Nucleus accumbens (tissue), 56 donors: ENCODE results near the gene ZC3H18.
A peak's percentile ranks its signal among the peaks of the same experiment; 100 is the strongest.

Experiments used
- DNase-seq, 56 donors: peaks; one replicate each; lab custom pipeline; 2025; lab: John Stamatoyannopoulos, UW

The ZC3H18 gene

GRCh38 chr16:88569985-88570690 is at the start of gene ZC3H18:
Gene ZC3H18 (plus strand): TSS chr16:88570403. CDS start chr16:88577124, 6,721 bp downstream.
- DNase-seq, result peak in 55 of 56 donors; percentile 51 to 97 (median 90)

DNA sequence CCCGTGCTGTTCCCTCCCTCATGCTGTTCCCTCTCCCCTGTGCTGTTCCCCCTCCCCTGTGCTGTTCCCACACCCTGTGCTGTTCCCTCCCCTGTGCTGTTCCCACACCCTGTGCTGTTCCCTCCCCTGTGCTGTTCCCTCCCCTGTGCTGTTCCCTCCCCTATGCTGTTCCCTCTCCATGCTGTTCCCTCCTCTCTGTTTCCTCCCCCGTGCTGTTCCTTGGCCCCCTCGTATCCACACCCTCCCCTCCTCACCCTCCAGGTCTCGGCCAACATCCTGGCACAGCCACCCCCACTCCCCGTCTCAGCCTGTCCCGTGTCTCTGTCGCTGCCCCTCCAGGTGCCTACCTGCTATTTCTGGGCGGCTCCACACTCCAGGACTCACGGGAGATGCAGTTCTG is 48.5 kb upstream of the ZC3H18 start:
- no peak for DNase-seq

DNA sequence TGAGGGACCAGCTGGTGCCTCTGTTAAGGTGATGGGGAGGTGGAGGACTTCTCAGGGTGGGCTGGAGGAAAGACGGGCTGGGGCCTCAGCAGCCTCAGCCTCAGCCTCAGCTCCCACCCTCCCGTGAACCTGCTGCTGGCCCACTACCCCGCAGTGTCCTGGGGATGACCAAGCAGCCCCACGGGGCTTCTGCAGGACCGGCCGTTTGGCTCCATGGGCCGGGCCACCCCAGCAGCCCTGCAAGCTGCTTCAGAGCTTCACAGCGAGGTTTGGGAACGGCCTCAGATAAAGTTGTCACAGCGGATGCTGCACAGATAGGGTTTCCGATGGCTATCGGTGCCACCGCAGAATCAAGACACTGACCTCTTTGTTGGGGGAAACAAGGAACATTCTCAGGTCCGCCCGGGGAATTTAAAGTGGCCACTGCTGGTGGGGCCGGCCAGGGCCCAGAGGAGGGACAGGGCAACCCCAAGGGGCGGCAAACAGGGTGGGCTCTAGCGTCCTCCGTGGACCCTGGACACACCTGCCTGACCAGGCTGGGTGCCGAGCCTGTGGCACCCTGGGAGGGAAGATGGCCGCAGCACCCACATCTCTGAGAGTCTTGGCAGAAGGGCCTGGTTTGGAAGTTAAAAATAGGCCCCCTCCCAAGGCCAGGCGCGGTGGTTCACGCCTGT is 47.8 kb upstream of the ZC3H18 start:
- no peak for DNase-seq

DNA sequence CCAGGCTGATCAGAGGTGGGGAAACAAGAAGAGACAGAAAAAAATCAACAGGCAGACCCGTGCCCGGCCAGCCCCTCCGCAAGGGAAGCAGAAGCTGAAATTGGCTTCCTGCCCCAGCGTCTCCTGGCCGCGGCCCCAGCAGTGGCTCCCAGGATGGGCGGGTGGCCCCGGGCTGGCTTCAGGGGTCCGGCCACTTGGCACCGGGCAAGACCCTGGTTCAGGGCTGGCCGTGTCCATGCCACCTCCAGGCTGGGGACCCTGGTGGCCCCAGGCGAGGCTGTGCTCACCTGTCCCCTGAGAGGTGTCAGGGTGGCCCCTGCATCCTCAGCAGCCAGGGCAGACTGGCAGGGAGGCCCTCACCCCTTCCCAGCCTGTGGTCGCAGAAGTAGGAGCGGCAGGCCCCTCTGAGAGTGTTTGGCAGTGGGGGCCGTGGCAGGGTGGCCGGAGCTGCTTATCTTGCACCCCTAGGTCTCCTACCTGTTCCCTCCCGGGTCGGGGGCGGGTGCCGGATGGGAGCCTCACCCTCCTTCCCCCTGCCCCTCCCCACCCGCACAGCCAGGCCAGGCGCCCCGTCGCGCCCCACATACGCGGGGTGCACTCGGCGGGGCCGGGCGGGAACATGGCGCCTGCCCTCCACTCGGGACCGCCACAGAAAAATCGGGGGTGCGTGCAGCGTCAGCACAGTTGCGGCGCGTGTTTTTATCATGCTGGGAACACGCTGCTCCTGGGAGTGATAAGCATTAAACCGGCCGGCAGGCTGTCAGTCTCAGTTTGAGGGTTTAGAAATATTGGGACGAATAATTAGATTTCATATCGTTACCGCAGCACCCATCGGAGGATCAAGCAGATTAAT is 46.7 kb upstream of the ZC3H18 start:
- peak in 12 of 56 donors; percentile 17 to 52 (median 30) for DNase-seq

- no peak for DNase-seq
These were observed 45.8 kb upstream of the ZC3H18 start for GRCh38 chr16:88524274-88524972.

DNA sequence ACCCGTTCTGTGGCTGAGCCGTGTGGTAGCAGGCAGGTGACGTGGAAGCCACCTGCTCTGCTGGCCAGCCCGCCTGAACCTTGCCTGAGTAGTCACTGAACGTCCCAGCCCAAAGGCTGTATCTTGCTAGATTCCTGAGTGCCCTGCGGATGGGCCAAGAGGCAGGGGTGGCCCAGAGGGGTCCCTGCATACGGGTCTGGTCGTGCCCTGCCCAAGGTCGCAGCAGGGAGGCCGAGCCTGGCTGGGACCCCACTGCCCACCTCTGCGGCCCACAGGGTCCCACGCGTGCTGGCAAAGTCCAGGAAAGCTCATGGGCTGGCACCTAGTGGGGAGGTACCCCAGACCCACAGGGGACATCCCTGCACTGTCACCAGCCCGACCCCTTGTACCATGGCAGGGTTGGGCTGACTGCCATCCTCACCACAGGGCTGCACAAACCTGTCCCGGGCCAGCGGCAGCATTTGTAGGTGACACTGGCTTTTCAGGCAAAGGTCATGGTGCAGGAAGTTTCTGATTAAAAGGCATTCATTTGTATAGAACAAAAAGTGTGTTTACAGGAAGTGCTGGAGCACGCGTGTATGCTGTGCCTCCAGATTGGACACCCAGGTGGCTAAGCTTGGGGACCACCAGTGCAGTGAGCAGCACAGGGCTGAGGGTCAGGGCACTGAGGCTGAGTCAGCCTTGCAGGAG is 45.1 kb upstream of the ZC3H18 start:
- DNase-seq, result no peak

- no peak for DNase-seq
These were observed 44.6 kb upstream of the ZC3H18 start for GRCh38 chr16:88525663-88525990.

- DNase-seq, result no peak
These were observed 43.9 kb upstream of the ZC3H18 start for GRCh38 chr16:88526008-88526905.

GRCh38 chr16:88526906-88527185 is 43.4 kb upstream of the ZC3H18 start:
- no peak for DNase-seq

DNA sequence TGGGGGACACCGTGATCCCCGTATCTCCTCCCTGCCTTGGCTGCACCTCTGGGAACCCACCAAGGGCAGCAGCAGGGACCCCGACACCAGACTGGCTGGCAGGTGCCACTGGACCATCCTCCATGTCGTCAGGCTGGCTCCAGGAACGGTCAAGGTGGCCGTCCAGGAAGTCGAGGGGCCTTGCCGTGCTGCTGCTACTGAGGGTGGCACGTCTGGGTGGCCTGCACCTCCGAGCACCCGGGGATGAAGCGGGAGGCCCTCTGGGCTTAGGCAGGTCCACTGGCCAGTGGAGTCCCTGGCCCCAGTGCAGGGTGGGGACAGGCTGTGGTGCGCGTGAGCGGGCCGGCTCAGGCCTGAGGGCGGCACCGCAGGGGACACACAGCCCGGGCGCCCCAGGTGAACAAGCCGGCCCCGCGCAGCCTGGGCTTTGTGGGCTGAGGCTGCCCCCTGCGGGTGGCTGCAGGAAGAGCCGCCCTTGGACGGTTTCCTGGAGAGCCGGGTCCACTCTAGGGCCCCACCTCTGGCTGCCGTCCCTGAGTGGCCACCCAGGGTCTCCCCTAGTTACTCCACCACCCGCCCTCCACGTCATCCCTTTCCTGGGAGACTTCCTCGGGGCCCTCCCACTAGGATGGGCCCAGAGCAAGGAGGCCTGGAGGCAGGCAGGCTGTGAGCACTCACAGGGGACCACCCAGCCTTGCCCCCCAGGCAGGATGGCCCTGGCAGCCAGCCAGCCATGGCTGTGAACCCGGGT is 42.8 kb upstream of the ZC3H18 start:
- peak in 28 of 56 donors; percentile 6 to 76 (median 26) for DNase-seq

DNA sequence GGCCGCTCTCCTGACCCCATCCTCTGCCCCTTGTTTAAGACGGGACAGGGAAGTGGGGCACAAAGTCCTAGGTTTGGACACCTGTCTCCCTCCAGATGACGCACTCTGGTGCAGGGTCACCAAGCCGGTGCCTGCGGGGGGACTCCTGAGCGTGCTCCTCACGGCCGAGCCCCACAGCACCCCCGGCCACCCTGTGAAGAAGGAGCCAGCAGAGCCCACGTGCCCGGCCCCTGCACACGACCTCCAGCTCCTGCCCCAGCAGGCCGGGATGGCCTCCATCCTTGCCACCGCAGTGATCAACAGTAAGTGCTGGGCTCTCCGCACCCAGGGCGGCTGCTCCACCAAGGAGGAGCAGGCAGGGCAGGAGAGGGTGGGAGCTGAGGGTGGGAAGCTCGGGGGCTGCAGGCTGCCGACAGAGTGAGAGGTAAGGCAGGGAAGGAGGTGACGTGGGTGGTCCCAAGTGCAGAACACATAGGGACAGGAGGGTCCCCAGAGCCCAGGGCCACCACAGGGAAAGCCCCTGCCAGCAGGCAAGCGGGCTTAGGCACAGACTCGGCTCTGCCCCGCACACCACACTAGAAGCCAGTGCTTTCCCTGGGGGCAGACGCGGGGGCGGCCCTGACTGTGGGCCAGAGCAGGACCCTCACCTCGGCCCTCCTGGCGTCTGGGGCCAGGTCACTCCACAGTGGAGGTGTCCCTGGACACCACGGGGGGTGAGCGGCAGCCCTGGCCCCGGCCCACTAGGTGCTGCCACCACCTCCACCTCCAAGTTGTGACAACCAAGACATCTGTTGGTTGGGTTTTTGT is 42.1 kb upstream of the ZC3H18 start:
- DNase-seq, result no peak

- no peak for DNase-seq
These were observed 41.3 kb upstream of the ZC3H18 start for GRCh38 chr16:88528902-88529318.

- no peak for DNase-seq
These were observed 40.6 kb upstream of the ZC3H18 start for GRCh38 chr16:88529596-88529995.

- DNase-seq, result no peak
These were observed 39.9 kb upstream of the ZC3H18 start for GRCh38 chr16:88530051-88530857.

DNA sequence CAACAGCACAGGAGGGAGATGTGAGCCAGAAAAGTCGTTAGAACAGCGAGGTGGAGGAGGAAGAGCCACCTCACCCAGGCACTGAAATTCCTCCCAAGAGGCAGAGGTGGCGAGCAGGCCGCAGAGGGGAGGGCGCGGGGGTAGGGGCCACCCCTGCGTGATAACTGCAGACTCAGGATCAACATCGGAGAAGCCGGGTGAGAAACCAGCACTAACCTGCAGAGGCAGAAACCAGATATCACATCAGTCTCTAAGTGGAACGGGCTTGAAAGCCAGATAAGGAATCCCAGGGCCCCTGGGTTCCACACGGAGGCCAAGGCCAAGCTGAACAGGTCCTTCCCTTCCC is 39.4 kb upstream of the ZC3H18 start:
- no peak for DNase-seq

GRCh38 chr16:88531346-88531745 is 38.9 kb upstream of the ZC3H18 start:
- no peak for DNase-seq

DNA sequence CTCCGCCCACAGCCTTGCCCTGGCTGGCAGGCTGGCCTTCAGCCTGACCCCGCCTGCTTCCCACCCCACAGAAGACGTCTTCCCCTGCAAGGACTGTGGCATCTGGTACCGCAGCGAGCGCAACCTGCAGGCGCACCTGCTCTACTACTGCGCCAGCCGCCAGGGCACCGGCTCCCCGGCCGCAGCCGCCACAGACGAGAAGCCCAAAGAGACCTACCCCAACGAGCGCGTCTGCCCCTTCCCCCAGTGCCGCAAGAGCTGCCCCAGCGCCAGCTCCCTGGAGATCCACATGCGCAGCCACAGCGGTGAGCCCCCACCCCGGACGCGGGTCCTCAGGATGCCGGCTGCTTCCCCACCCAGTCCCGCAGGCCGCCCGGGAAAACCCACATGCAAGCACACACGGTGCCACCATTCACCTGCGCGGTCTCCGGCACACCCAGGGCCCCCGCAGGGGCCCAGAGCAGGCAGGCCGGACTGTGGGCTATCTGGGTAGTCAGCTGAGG is 38.2 kb upstream of the ZC3H18 start:
- peak in 1 of 56 donors; percentile 23 for DNase-seq
